WERI-Rb-1 (cell line): Measurements from ENCODE around the gene MIGA2.
A peak's percentile ranks its signal among the peaks of the same experiment; 100 is the strongest.

Experiments used
- DNase-seq: peaks from one replicate; pipeline ENCODE4 v3.0.0-alpha.2; 2020
- H3K27ac ChIP-seq: fragments of 250-450 bp; sonication (Bioruptor Pico); 2 replicates; pipeline ENCODE4 v1.5.1; 2020; ENCODE audit warnings: mild to moderate bottlenecking, moderate library complexity
- H3K27me3 ChIP-seq: fragments of 250-450 bp; sonication (Bioruptor Pico); 2 replicates; pipeline ENCODE4 v1.5.1; 2021; ENCODE audit warnings: mild to moderate bottlenecking, low read depth, moderate library complexity; ENCODE audit not compliant: insufficient read depth, severe bottlenecking
- H3K36me3 ChIP-seq: fragments of 250-450 bp; sonication (Bioruptor Pico); 2 replicates; pipeline ENCODE4 v1.5.1; 2020; ENCODE audit warnings: mild to moderate bottlenecking, moderate library complexity
- H3K4me3 ChIP-seq: 2 replicates; pipeline ENCODE4 v1.5.1; 2011; ENCODE audit warnings: low read depth, mild to moderate bottlenecking, control low read depth, low read length
- H3K9me3 ChIP-seq: fragments of 250-450 bp; sonication (Bioruptor Pico); 2 replicates; pipeline ENCODE4 v1.5.1; 2021; ENCODE audit warnings: mild to moderate bottlenecking, moderate library complexity; ENCODE audit not compliant: severe bottlenecking
- CTCF ChIP-seq: IDR thresholded peaks from 2 replicates; pipeline ENCODE4 v1.5.1; 2011; ENCODE audit warnings: low read depth, mild to moderate bottlenecking, control low read depth, inconsistent platforms, low read length

The MIGA2 gene

GRCh38 chr9:129023036-129023907, 13.2 kb upstream of the MIGA2 start:
- TF ChIP-seq CTCF: no peak
- Histone ChIP-seq H3K27me3 (no peaks in the 10 kb centered on the region), H3K27ac (peak overlapping the region; percentile 74), H3K4me3 (no peak overlapping the region), H3K36me3 (peaks cover 39% of the 10 kb centered on the region), H3K9me3 (no peaks in the 10 kb centered on the region)
- DNase-seq: peak; percentile 79

- H3K27ac ChIP-seq: peak overlapping the region; percentile 74
- no peak overlapping the region for H3K4me3 ChIP-seq
- no peaks in the 10 kb centered on the region for H3K9me3 ChIP-seq
- no peaks in the 10 kb centered on the region for H3K27me3 ChIP-seq
- no peak for TF ChIP-seq CTCF
- no peak for DNase-seq
- H3K36me3 ChIP-seq: peaks cover 36% of the 10 kb centered on the region
Observed at GRCh38 chr9:129023908-129024233, 12.6 kb upstream of the MIGA2 start.

GRCh38 chr9:129026442-129027223, 9.8 kb upstream of the MIGA2 start:
- peaks cover 24% of the 10 kb centered on the region; the same call in 1 of the 2 replicates for H3K36me3 ChIP-seq
- H3K27ac ChIP-seq: no peak overlapping the region
- no peaks in the 10 kb centered on the region for H3K27me3 ChIP-seq
- H3K9me3 ChIP-seq: no peaks in the 10 kb centered on the region
- TF ChIP-seq CTCF: no peak
- no peak overlapping the region for H3K4me3 ChIP-seq
- DNase-seq: no peak

- Histone ChIP-seq H3K9me3 (no peaks in the 10 kb centered on the region), H3K36me3 (peaks cover 19% of the 10 kb centered on the region; the same call in 1 of the 2 replicates), H3K27me3 (no peaks in the 10 kb centered on the region), H3K4me3 (peak overlapping the region; percentile 56), H3K27ac (peak overlapping the region; percentile 84)
- no peak for DNase-seq
- no peak for TF ChIP-seq CTCF
Observed at GRCh38 chr9:129027224-129027684, 9.2 kb upstream of the MIGA2 start.

- no peak for TF ChIP-seq CTCF
- Histone ChIP-seq H3K27me3 (no peaks in the 10 kb centered on the region), H3K27ac (peak overlapping the region; percentile 84), H3K36me3 (peaks cover 14% of the 10 kb centered on the region; the same call in 1 of the 2 replicates), H3K4me3 (peak overlapping the region; percentile 56), H3K9me3 (no peaks in the 10 kb centered on the region)
- peak; percentile 77 for DNase-seq
Observed at GRCh38 chr9:129027685-129028191, 8.7 kb upstream of the MIGA2 start.
